LNCAP (cell line): ENCODE data around the gene SCARB1.

Experiments used
- CTCF ChIP-seq: fragments of 450-650 bp; IDR thresholded peaks from 2 replicates; pipeline ENCODE4 v1.5.1; 2017; ENCODE audit warnings: mild to moderate bottlenecking

Gene SCARB1

GRCh38 chr12:124852329-124852831, 11.3 kb downstream of the SCARB1 start:
- TF ChIP-seq CTCF: no peak

GRCh38 chr12:124851342-124851741, 12.3 kb downstream of the SCARB1 start:
- TF ChIP-seq CTCF: no peak

- TF ChIP-seq CTCF: no peak
Observed at GRCh38 chr12:124849382-124849781, 14.3 kb downstream of the SCARB1 start.

GRCh38 chr12:124848621-124849380, 14.9 kb downstream of the SCARB1 start:
- TF ChIP-seq CTCF: no peak

GRCh38 chr12:124847113-124848074, 16.3 kb downstream of the SCARB1 start:
- no peak for TF ChIP-seq CTCF

- no peak for TF ChIP-seq CTCF
Observed at GRCh38 chr12:124844411-124845397, 19.0 kb downstream of the SCARB1 start.
